Stimulated activated CD4-positive, alpha-beta T cell treated with anti-CD3 and anti-CD28 coated beads, Interleukin-1b, Interleukin-23, amount 100 ng/mL, for 24 hours (primary cell): Measurements from ENCODE around the gene TMEM169.
"Not testable (repeated sequence)": the region's sequence is repeated elsewhere in the genome, so short reads cannot be mapped to it uniquely, and the experiment has no call there.

Source experiments
- DNase-seq, 4 experiments: peaks; one replicate each; pipeline ENCODE4 v3.0.0-alpha.2; 2020; ENCODE audit warnings: low read depth in 4 of 4, low spot score in 1 of 4

The TMEM169 gene

GRCh38 chr2:216131175-216131926, 49.6 kb downstream of the TMEM169 start:
- no peak for DNase-seq

GRCh38 chr2:216132585-216132984, 50.9 kb downstream of the TMEM169 start:
- no peak for DNase-seq

- no peak for DNase-seq
Observed at GRCh38 chr2:216133397-216133796, 51.7 kb downstream of the TMEM169 start.

- DNase-seq: no peak
Observed at GRCh38 chr2:216134958-216135541, 53.3 kb downstream of the TMEM169 start.

GRCh38 chr2:216139884-216140283, 58.2 kb downstream of the TMEM169 start:
- DNase-seq: no peak

GRCh38 chr2:216141516-216141915, 59.8 kb downstream of the TMEM169 start:
- not testable (repeated sequence) for DNase-seq

GRCh38 chr2:216142540-216142939, 60.8 kb downstream of the TMEM169 start:
- DNase-seq: no peak

- DNase-seq: no peak
Observed at GRCh38 chr2:216144372-216144771, 62.7 kb downstream of the TMEM169 start.

- no peak for DNase-seq
Observed at GRCh38 chr2:216144857-216145256, 63.1 kb downstream of the TMEM169 start.

GRCh38 chr2:216146573-216146972, 64.9 kb downstream of the TMEM169 start:
- no peak for DNase-seq

GRCh38 chr2:216147172-216148131, 65.7 kb downstream of the TMEM169 start:
- DNase-seq: no peak

- no peak for DNase-seq
Observed at GRCh38 chr2:216148983-216149382, 67.3 kb downstream of the TMEM169 start.

- DNase-seq: no peak
Observed at GRCh38 chr2:216149741-216150140, 68.0 kb downstream of the TMEM169 start.

- DNase-seq: no peak
Observed at GRCh38 chr2:216151313-216152025, 69.8 kb downstream of the TMEM169 start.
